SK-N-SH treated with all-trans-retinoic acid at 6 μM for 48 hours (cell line): ENCODE results near the gene KCNG4.

Source experiments
- ARNTL ChIP-seq: fragments of 450-650 bp; formaldehyde crosslinking; IDR thresholded peaks from 2 replicates; pipeline ENCODE4 v1.5.0; 2020; ENCODE audit warnings: low read depth, mild to moderate bottlenecking, moderate library complexity, borderline replicate concordance
- CSDC2 ChIP-seq: fragments of 250-450 bp; sonication (Bioruptor Pico); IDR thresholded peaks from 2 replicates; pipeline ENCODE4 v1.5.0; 2020; ENCODE audit warnings: mild to moderate bottlenecking, moderate library complexity
- CSRNP3 ChIP-seq: fragments of 250-450 bp; sonication (Bioruptor Pico); IDR thresholded peaks from 2 replicates; pipeline ENCODE4 v1.5.1; 2021; ENCODE audit warnings: mild to moderate bottlenecking, moderate library complexity
- ISL1 ChIP-seq: fragments of 250-450 bp; sonication (Bioruptor Pico); IDR thresholded peaks from 2 replicates; pipeline ENCODE4 v2.1.2; 2022; ENCODE audit warnings: mild to moderate bottlenecking, moderate library complexity
- PATZ1 ChIP-seq: fragments of 250-450 bp; sonication (Bioruptor Pico); IDR thresholded peaks from 2 replicates; pipeline ENCODE4 v1.8.0; 2020; ENCODE audit warnings: mild to moderate bottlenecking, moderate library complexity, borderline replicate concordance
- POU6F1 ChIP-seq: fragments of 250-450 bp; sonication (Bioruptor Pico); IDR thresholded peaks from 2 replicates; pipeline ENCODE4 v1.8.0; 2021; ENCODE audit warnings: low read depth, mild to moderate bottlenecking, moderate library complexity, borderline replicate concordance
- RARB ChIP-seq: fragments of 250-450 bp; sonication (Bioruptor Pico); IDR thresholded peaks from 2 replicates; pipeline ENCODE4 v1.8.0; 2021; ENCODE audit warnings: mild to moderate bottlenecking, moderate library complexity
- SNAI2 ChIP-seq: fragments of 250-450 bp; sonication (Bioruptor Pico); IDR thresholded peaks from 2 replicates; pipeline ENCODE4 v1.5.0; 2020; ENCODE audit warnings: mild to moderate bottlenecking, moderate library complexity
- TOX ChIP-seq: fragments of 250-450 bp; sonication (Bioruptor Pico); IDR thresholded peaks from 2 replicates; pipeline ENCODE4 v1.8.0; 2021; ENCODE audit warnings: mild to moderate bottlenecking, moderate library complexity, borderline replicate concordance
- TSHZ2 ChIP-seq: fragments of 250-450 bp; sonication (Bioruptor Pico); IDR thresholded peaks from 2 replicates; pipeline ENCODE4 v1.5.0; 2020; ENCODE audit warnings: mild to moderate bottlenecking, moderate library complexity
- ZC3H10 ChIP-seq: fragments of 250-450 bp; sonication (Bioruptor Pico); IDR thresholded peaks from 2 replicates; pipeline ENCODE4 v1.5.1; 2021; ENCODE audit warnings: mild to moderate bottlenecking, moderate library complexity
- ZFP3 ChIP-seq: fragments of 250-450 bp; sonication (Bioruptor Pico); IDR thresholded peaks from 2 replicates; pipeline ENCODE4 v1.5.0; 2020; ENCODE audit warnings: mild to moderate bottlenecking, moderate library complexity
- ZFP30 ChIP-seq: fragments of 450-650 bp; formaldehyde crosslinking; IDR thresholded peaks from 2 replicates; pipeline ENCODE4 v1.5.0; 2022; ENCODE audit warnings: mild to moderate bottlenecking, moderate library complexity
- ZNF565 ChIP-seq: fragments of 450-650 bp; formaldehyde crosslinking; conservative IDR thresholded peaks from 2 replicates; pipeline ENCODE4 v1.5.0; 2020; ENCODE audit warnings: low read depth, mild to moderate bottlenecking, moderate library complexity

- TF ChIP-seq PATZ1 (CRISPR knock-in tag) (no peak), ZFP30 (CRISPR knock-in tag) (no peak), ARNTL (no peak), RARB (CRISPR knock-in tag) (no peak), TOX (CRISPR knock-in tag) (no peak), SNAI2 (CRISPR knock-in tag) (no peak), ISL1 (CRISPR knock-in tag) (no peak), POU6F1 (CRISPR knock-in tag) (no peak), TSHZ2 (CRISPR knock-in tag) (no peak), ZFP3 (no peak), ZNF565 (CRISPR knock-in tag) (no peak), ZC3H10 (no peak), CSRNP3 (CRISPR knock-in tag) (no peak), CSDC2 (CRISPR knock-in tag) (no peak)
Measured at GRCh38 chr16:84199861-84200260, 40.0 kb downstream of the KCNG4 start.
